GM18868 (cell line): ENCODE data around the gene CFAP100.

Experiments used
- ATAC-seq: cut with Tn5 transposase; IDR thresholded peaks from one replicate; pipeline ENCODE4 v1.9.1; 2021; ENCODE audit warnings: mild to moderate bottlenecking, moderate library complexity; ENCODE audit not compliant: unreplicated experiment

CFAP100 gene

DNA sequence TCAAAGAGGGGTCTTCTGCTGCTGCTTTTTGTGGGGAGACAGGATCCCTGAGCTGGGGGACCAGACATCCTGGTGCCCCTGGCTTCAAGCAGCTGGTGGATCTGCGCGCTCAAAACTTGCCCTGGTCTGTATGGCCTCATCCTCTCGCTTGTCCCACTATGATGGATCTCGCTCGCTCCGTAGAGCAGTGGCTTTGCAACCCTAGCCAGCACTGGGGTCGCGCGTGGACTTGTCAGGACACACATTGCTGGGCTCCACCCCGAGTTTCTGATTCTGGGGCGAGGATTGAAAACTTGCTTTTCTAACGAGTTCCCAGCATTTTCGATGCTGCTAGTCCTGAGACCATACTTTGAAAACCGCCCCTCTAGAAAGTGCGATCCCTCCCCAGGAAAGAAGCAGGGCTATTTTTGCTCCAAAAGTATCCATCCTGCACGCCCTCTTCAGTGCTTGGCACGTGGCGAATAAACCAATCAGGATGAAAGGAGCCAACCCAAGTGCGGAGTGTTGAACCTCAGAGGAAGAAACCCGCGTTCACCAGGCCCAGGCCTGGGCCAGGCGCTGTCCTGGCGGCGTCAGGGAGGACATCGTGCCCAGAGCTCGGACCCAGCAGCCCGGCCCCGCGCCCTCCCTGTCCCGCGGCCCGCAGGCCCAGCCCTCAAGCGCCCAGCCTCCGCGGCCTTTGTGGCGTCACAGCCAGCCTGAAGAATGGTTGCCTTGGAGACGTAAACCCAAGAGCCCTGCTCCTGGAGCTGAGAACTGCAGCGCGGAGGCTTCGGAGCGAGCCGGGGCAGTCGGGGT is at the start of gene CFAP100:
CFAP100 (plus strand) TSS at position 731 of the 798 bp plus-strand sequence. CDS start 1,092 bp downstream, outside the sequence.
- no peak for ATAC-seq

DNA sequence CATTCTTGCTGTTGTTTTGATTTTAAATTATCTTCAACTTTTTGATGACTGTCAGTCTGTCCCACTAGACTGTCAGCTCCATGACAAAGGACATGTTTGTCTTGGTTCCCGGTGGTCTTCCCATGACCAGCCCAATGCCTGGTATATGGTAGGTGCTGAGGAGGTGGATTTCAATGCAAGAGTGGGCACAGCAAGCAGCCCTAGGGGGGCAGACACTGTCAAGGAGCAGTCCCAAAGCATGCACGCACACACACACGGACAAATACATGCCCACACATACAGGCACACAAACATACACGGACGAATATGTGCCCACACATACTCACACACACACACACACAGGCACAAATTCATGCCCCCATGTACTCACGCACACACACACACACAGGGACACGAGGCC is 49.5 kb upstream of the CFAP100 start:
- no peak for ATAC-seq

DNA sequence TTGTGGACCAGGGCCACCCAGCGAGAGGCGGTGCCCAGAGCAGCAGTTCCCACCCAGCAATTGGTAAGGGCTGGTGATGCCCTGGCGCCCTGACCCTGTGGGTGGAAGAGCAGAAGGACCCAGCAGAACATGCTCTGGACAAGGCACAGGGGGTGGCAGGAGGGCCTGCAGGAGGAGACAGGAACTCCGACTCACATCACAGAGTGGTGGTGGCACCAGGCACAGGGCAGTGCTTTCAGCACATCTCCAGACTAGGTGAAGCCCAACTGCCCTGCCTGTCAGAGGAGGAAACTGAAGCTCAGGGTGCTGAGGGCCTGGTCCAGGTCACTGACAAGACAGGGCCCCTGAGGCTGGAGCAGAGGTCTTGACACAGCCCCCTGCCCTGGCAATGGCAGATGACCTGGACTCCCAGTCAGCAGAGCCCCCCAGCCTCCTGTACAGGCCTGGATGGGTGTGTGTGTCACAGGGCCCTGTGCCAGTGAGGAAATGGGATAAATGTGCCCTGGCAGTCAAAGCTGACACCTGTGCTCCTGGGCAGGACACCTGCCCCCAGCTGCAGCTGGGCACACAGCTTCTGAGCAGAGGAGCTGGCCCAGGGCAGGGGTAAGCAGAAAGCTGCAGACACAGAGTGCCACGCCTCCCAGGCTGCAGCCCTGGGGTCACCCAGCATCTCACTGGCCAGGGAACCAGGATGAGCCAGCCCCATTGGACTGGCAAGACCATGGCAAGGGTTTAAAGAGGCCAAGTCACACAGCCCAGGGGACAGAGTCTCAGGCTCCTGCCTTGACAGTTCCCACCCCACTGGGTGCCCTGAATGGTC is 48.9 kb upstream of the CFAP100 start:
- no peak for ATAC-seq

DNA sequence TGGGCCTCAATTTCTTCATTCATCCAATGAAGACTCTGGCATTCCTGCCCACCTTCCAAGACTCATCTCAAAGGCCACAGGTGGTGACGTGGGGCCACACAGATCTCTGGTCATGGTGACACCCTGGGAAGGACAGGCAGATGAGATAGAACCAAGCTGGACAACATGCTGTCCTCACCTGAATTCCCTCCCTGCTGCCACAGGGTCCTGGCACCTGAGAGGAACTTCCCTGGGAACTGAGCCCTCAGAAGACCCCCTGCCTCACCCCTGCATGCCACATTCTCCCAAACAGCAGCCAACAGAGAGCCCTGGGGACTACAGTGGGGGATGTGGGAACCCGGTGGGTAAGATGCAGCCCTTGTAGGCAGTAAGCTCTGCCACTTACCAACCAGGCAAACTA is 48.2 kb upstream of the CFAP100 start:
- no peak for ATAC-seq

DNA sequence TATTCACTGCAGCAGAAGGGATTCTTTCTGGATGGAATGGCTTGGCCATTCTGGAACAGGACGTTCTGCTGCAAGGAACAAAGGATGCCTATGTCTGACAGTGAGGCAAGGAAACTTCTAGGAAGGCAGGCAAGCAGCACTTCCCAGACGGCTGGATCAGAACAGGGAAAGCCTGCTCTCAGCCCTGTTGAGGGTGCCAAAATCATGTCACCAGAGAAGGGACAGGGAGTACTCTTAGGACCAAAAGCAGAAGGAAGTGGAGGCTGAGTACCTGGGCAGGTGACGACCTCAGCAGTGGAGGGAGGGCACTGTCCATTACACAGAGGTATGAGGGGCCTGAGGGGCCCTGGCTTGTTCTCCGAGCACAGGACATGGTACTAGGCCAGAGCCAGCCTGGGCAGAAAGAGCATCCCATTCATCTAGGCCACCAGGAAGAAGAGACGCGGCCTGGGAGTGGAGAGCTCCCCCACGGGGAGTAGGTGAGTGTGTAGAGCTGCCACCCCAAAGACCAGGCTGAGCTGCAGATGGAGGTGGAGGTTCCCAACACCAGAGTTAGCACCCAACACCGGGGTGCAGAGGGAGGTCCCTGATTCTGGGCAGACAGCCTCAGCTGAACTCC is 47.1 kb upstream of the CFAP100 start:
- ATAC-seq: no peak

DNA sequence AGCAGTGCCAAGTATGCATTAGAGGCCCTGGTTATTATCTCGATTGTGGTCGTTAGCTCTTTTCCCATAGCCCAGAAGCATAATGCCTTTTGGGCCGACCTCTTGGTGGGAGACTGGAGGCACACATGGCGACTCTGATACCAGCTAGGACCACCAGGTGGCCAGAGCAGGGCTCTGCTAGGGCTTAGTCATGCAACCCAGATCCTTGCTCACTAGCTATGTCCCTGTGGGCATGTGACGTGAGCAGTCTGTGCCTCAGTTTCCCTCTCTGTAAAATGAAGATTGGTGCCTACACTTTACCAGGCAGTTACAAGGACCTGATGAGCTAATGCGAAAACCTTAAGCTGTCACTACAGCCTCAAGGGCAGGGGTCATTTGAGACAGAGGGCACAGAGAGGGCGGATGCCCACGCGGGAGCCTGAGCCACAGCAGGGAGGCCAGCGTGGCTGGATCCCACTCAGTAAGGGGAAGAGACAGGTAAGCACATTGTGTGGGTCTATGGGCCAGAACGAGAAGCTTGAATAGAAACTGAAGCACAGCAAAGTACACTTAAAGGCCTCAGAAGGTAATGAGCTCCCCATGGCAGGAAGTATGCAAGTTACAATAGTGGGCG is 46.3 kb upstream of the CFAP100 start:
- no peak for ATAC-seq

DNA sequence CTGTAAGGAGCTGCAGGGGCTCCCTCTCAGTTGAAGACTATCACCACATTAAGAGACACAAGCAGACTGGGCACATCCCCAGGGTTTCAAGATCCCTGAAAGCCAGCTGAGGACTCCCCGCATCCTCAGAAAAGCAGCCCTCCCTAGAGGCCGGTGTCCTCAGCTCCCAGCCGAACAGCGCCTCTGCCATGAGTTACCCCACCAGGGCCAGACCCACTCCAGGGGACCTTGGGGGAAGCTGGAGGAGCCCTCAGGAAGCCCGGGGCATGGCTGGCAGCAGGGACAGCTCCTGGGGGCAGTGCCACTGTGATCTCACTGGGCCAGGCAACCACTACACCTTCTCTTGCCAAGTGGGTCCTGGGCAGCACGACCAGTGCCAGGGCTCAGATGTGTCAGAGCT is 45.6 kb upstream of the CFAP100 start:
- no peak for ATAC-seq

DNA sequence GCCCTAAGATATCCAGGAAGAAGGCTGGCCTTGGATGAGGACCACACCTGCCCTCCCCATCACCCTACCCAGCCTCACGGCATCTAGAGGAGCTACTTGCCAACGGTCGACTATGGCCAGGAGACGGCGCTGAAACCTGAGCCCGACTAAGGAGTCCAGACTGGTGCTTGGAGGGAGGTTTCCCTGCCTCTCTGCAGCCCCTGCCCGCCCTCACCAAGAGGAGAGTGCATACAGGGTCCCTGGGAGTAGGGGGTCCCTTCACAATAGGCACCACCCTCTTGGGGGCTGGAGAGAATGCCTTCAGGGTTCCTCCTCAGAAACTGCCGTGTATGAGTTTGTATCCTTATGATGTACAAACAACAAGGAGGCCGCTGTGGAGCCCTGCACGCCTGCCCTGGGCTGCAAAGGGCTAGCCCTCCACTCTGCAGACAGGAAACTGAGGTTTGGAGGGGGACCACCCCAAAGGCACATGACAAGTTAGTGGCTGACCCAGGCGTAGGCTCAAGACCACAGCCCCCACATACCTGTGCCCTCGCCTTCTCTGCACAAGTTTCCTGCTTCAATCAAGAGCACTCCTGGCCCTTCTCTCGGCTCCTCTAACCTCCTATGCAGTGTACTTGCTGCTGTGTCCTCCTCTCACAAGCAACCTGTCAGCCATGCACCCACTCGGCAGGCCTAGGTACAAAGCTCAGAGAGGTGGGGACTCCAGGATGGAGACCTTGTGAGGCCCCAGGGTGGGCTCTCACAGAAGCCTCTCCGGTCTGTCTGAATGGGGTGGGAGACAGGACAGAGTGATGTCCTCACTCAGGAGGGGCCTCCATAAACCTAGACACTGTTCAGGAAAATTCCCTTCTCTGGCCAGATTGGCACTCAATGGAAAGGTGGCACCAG is 44.9 kb upstream of the CFAP100 start:
- no peak for ATAC-seq

DNA sequence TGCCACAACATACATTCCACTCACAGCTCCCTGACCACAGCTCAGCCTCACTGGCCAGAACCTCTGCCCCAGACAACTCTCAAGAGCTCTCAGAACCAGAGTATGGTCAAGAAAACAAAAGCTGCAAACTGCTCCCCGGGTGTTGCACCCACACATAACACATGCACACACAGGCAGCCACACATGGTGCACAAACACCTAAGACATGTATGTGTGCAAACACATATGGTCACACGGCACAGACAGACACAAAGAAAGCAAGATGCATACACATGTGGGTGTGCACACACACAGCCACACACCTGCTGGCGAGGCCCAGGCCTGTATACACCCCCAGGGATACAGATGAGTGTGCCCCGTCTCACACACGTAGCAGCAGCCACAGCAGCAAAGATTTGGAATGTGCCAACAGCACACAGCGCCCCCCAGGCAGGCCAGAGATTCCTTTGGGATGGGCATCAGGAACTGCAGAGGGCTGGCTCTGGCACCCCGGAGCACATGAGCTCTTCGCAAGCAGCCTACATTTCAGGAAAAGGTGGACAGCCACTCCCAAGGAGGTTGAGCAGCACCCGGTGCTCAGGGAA is 44.1 kb upstream of the CFAP100 start:
- ATAC-seq: no peak

DNA sequence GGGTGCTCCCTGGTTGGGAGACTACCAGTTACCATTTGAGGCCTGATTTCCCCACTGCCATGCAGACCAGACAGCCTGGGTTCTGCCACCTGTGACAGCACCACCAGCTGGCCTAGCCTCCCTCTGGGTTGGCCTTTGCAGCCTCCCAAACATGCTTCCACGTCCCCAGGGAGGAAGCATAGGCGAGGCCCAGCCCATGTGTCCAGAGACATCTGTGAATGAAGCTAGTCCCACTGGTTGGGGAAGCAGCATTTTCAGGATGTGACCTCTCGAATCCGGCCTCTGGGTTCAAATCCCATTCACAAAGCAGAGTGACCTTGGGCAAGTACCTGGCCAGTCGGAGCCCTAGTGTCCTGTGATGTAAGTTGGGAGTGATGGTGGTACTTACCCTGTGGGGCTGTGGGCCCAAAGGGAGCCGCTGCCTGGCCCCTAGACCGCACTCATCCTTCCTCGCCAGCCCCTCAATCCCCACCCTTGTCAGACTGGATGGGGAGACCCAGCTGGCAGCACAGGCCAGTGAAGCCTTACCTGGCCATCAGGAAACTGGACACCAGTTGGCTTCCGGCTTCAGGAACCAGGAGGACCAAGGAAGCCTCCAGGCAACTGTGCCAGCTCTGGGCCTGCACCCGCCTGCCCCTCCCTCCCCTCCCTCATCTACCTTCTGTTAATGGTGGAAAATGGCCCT is 43.5 kb upstream of the CFAP100 start:
- no peak for ATAC-seq

DNA sequence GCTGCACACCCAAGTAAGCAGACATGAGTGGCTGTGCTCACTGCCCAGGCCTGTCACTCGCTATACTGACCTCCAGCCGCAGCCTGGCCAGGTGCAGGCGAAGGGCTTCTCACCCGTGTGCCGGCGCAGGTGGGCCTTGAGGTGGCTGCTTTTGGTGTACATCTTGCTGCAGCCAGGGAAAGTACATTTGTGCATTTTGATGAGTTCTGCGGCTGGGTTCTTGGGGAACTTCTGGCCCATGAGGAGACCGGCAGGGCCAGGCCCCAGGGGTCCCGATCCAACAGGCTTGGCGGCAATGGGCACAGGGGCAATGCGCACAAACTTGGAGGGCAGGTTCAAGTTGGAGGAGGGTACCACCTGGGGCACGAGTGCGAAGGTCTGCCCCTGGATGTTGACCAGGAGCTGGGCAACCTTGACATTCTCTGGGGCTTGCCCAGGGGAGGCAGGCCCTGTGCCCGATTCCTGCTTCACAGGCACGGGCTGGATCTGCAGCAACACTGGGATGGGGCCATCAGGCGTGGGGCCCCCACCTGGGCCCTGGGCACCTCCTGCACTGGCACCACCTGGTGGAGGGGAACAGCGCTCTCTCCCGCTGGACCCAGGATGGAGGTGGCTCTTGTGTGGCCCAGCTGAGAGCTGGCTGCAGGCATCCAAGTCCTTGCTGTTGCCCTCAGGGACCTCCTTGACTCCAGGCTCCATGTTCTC is 42.8 kb upstream of the CFAP100 start:
- ATAC-seq: no peak

DNA sequence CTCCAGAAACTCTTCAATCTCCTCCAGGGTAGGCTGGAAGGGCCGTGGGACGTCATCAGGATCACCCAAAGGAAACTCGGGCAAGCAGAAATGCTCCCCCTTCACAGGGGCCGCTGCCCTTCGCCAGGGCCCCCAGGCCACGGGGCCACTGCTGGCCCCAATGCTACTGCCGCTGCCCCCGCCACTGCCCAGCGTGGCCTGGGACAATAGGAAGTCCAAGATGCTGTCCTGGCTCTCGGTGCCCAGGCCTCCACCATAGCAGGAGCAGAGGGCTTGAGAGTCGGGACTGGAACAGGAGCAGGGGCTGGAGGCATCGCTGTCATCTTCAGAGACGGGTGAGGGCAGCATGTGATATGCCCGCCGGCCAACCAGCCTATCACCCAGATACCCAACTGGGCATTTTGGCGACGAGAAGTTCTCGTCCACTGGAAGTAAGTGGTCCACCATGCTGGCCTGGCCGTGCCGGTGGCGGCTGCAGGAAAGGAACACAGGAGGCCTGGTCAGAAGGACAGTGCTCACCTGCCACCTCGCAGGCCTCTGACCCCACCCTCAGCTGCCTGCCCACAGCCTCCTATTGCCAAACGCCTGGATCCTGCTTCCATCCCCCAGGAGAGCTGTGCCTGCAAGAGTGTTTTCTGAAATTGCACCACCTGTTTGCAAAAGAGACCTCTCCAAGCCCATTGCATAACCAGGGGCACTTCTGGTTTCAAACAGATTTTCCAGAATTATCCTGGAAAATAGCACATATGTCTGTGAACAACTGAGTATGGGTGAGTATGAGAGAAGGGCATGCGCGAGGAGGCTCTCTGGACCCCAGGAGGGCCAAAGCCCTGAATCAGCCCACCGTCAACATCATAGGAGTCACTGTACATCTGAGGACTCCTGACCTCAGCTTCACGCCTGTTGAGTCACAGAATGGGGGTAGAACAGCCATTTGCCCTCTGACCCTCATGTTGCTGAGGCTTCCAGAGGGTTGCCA is 41.9 kb upstream of the CFAP100 start:
- ATAC-seq: no peak

DNA sequence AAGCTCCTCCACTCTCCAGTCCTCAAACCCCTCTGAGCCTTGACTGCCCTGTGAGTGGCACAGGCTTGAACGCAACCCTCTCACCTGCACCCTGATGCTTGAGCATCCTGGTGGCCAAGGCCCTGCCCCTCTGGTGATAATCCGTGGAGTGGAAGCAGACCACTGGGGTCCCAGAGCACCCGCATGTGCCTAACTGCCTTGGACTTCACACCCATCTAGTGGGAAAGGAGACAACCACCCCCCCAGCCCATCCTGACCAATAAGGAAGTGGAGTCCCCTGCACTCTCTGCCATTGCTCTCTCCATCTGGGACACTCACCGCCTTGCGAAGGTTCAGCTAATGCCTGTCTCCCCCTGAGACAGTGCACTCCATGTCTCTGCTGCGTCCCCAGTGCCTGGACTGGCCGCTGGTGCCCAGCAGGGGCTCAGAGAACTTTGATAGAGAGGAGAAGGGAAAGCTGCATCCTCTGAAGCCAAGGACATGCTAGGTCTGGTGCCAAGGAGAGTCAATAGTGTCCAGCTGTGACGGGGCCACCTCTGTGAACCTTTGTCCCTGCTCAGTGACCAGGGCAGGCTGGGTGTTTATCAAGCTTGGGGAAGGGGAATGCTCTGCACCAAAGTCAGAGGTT is 40.9 kb upstream of the CFAP100 start:
- no peak for ATAC-seq

DNA sequence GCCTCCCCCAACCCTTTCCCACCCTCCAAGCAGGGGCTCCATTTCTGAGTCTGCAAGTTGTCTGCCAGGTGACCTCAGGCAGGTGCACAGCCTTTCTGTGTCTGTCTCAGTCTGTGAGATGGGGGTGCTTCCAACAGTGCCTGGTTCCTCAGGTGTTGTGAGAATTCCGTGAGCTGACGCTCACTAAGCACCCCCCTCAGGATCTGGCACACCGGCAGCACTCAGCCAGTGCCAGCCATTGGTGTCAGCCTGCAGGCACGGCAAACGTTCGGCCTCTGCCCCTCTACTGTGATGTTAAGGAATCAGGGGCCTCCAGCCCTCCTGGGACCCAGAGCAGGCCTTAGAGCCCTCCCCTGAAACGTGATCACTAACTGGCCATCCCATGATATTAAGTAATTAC is 39.9 kb upstream of the CFAP100 start:
- no peak for ATAC-seq

DNA sequence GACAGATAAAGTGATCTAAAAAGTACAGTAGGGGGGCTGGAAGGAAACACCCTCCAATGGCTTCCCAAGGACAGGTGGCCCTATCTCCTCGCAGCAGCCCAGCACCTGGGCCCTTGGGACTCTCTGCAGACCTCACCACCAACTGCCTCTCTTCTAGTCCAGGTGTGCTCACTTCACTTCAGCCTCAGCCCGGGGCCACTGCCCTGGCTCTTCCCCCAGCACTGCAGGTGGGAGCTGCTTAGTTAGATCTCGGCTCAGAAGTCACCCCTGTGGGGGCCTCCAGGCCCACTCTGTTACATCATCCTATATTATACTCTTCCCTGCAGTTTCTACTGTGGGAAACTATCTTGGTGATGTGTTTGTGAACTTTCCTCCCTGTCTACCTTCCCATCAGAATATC is 39.5 kb upstream of the CFAP100 start:
- no peak for ATAC-seq

DNA sequence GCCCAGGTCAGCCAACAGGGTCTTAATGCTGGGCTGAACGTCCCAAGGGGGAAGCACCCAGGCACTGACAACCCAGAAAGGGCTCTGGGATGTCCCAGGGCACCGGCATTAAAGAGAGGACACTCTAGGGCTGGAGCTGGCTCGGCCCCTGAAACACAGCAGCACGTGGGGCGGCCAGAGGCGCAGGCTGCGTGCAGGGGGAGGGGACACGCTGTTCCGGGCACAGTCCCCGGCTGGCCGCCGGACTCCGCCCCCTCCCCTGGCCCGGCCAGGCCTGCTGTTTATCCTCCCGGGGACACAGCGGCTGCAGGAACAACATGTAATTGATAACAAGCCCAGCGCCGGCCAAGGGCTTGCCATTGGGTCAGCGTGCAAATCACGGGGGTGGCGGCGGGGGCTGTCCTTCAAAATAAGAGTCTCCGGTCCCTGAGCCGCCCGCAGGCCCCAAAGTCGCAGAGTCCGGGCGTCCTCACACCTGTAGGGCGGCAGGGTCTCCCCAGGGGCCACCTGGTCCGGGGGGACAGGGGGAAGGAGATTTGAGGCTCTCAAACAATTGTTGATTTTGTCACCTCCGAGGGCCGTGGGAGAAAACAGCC is 38.8 kb upstream of the CFAP100 start:
- no peak for ATAC-seq
